NCI-H2196 treated with DMSO at 0.1 percent for 48 hours (cell line): Measurements from ENCODE around the gene TRPM8.

Experiments
- DNase-seq: peaks from one replicate; lab custom pipeline; 2025; ENCODE audit not compliant: unreplicated experiment; lab: John Stamatoyannopoulos, UW

TRPM8 gene

DNA sequence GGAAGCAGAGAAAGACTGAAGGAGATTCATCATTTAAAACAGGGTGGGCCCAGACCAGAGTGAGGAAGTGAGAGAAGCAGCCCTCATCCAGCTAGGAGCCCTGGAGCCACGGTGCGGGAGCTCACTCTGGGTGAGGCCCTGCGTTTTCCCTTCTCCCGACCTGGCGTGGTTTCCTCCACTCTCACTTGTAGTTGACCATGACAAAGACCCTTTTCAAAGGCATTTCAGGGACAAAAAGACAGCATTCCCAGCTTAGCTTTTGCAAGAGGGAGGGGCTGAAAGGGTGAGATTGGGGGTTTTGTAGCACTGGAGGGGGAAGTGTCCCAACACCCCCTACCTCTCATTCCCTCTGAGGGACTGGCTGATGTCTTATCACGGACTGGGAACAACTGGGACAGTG, 56.6 kb downstream of the TRPM8 start:
- no peak for DNase-seq

- DNase-seq, result peak; percentile 90
Observed at GRCh38 chr2:233974530-233975071, 57.4 kb downstream of the TRPM8 start.

DNA sequence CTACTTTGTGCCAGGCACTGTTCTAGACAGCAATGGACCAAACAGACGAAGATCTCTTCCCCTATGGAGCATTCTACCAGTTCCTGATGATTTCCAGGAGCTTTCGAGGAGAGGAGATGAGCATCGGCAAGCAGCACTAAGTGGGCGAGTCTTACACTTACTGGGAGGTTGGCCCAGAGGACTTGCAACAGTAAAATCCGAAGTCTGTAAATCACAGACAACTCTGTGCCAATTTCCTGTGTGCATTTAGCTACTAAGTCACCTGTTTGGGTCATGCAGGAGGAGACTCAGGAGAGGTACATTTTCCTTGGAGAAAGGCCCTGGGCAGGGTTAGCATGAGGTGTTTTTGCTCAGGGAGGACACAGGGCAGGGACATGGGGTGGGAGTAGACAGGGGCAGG, 58.9 kb downstream of the TRPM8 start:
- DNase-seq, result no peak

DNA sequence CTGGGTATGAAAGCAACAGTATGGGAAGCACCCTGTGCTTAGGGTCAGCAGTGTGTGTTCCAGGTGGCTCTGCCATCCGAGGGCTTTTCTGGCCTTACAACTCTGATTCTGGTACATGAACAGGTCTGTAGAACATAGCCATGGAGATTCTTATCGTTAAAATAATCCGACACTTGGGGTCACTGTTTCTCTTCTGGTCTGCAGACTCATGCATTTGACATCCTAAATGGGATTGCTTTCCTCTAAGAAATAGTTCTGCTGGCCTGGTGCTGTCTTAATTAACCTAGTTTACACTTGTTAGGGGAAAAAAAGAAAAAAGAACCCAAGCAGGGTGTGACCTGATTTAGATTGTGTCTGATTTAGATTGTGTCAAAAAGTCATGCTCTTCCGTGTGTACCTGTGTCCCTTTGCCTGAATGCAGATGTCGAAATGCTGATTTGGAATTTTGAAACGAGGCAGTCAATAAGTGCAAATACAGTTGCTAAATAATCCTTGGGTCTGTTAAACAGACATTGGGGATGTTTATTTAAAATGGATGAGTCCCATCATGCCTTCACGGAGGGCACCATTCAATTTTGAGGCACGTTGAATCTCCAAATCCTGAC, 59.6 kb downstream of the TRPM8 start:
- DNase-seq, result peak; percentile 75

GRCh38 chr2:233977296-233977837, 60.2 kb downstream of the TRPM8 start:
- DNase-seq, result no peak

DNA sequence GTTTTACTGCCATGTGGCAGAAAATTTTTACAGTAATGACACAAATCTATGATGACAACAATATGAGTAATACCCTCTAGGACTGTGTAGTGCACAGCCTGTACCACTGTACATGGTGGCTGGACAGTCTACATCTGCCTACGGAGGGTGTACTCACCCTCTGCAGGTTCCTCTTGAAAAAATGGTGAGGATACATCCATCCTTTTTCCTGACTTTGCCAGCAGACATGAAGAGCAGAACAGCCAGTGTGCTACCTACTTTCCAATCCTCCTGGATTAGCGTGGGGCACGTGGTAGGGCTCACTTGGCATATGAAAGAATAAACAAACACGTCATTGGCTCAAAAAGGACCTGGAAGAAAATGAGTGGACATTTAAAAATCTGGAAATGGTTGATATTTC, 62.6 kb downstream of the TRPM8 start:
- no peak for DNase-seq

- DNase-seq, result no peak
Observed at GRCh38 chr2:233980955-233981561, 63.9 kb downstream of the TRPM8 start.

DNA sequence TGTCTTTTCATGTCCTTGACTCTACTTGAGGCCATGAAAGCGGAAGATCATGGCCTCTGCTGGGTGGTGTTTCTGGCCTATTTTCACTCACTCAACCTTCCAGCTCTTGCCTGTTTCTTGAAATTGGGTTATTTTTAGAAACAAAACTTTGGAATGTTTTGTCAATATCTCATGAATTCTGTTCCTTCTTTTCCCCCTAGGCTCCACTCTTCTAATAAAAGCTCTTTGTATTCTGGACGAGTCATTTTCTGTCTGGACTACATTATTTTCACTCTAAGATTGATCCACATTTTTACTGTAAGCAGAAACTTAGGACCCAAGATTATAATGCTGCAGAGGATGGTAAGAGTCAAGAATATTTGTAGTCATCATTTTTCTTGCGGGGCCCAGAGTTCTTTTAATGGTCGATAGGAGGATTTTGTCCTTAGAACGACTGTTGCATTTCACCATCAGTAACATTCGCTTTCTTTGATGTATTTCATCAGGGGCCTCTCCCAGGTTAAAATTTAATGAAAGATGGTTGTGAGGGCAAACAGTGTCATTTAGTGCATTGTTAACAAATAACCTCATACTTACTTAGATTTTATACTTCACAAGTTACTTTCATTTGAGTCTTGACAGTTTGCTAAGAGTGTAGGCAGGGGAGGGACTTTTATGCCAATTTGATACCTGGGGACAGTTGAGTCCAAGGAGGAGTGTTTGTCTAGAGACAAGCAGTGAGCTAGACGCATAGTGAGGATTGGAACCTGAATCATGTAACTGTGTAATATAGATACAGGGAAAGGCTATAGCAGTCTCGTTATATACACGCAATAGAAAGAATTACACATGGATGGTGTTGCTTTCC, 64.6 kb downstream of the TRPM8 start:
- DNase-seq, result no peak

- DNase-seq, result no peak
Observed at GRCh38 chr2:233982421-233983121, 65.4 kb downstream of the TRPM8 start.

DNA sequence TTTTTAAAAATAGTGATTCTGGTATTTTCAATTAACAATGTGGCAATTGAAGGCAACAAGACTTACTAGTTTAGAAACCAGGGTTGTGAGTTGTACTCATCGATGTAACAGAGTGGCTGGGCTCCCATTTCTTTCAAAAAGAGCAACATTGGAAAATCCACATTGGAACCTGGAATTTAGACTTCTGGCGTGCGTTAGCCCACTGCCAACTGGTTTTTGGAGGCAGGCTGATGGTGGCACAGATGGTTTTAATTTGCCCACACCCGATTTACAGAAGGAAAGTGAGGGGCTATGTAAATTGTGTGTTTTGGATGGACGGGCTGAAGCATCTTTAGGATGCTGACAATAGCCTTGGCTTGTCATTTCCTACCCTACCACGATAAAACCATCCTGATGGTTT, 66.3 kb downstream of the TRPM8 start:
- no peak for DNase-seq

GRCh38 chr2:233988581-233988980, 71.4 kb downstream of the TRPM8 start:
- no peak for DNase-seq

DNA sequence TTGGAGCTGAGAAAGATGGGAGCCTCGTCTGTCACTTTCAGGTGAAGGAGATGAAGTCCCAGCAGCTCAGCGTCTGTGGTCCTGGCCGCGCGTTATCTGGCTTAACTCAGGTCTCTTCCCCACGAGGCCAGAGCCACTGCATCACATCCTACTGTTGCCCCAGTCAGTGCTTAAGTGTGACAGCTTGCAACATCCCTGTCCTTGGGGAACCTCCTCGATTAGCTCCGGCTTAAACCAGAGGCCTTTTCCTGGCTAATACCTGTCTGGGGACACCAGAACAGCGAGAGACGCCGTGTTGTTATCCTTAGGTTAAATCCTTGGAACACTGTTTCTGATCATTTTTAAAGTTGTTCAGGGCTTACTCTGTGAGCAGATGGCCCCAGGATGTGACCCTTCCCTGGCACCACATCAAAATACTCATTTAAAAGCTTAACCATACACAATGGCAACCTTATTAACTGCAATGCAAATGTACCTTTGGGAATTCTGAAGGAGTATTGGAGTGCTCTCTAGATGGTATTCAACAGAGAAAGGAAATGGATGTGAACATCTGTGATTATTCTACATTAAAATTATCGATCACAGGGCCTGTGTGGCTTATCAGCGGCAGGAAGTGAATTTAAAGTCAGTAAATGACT, 72.2 kb downstream of the TRPM8 start:
- no peak for DNase-seq

DNA sequence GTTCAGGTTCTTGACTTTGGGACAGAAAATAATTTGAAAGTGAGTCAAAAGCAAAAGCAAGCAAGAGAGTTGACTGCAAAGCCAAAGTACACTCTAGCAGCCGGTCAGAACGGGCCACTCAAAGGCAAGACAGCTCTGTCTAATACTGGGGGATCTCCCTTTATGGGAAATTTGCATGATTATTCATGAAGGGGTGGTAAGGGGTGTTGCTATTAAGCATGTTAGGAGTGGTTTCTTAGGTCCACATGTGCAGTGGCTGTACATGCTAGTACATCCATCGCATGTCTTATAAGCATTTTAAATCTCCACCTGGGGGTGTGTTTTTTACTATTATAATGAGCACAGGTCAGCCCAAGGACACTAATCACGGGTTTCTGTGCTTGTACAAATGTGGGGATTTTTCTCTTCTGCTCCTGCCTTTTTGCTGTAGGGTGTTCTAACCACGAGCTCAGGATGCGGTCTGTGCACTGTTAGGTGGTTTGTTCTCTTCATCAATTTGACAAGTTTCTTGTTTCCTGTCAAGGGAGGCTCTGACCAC, 73.2 kb downstream of the TRPM8 start:
- DNase-seq, result no peak

GRCh38 chr2:233991196-233991595, 74.0 kb downstream of the TRPM8 start:
- DNase-seq, result no peak

GRCh38 chr2:233992513-233993217, 75.5 kb downstream of the TRPM8 start:
- no peak for DNase-seq

DNA sequence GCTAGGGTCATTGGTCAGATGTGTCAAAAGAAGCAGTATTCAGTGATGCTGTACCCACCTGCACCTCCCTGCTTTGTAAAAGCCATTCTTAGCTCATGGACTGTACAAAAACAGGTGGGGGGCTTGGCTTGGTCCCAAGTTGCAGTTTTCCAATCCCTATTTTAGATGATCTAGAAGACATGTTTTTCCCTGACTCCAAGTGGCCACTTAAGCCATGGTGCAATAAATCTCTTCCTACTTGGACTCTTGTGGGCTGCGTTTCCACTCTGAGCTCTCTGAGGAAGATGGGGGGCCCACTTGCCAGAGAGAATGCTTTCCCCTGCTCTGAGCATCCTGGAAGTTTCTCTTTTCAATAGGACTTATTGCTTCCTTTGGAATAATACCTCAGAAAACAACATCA, 76.3 kb downstream of the TRPM8 start:
- no peak for DNase-seq

DNA sequence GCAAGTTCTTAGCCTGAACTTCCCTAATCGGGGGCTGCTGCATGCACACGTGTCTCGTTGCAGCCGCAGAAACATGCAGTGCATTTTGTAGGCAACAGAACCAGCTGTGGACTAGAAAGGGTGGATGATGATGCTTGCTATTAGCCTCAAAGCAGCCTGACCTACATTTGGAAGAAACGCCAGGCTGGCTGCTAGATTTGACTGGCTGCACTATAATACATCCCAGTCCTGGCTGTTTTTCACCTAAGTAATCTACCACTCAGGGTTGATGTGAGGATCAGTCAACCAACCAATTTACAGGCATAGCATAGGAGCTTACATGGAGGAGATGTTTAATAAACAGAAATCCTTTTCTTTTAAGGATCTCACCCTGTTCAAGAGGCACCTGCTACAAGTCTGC, 77.0 kb downstream of the TRPM8 start:
- DNase-seq, result no peak

GRCh38 chr2:233996000-233996399, 78.8 kb downstream of the TRPM8 start:
- DNase-seq, result no peak

DNA sequence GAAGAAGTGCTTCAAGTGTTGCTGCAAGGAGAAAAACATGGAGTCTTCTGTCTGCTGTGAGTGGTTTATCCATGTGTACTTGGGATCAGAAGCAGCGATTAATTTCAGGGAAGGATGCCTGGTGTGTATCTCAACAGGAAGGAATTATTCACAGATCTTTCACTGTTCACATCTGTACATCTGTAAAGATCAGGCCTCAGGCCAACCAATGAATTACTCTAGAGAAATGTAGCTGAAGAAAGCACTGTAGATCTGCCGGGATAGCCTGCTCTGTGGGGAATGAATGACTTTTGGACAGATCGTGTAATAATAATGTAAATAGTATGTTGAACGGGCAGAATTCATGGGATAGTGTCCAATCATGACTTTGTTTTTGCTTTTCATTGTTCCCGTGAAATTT, 79.3 kb downstream of the TRPM8 start:
- DNase-seq, result no peak

- DNase-seq, result no peak
Observed at GRCh38 chr2:233997707-233998106, 80.5 kb downstream of the TRPM8 start.
